Measurements from ENCODE around the gene APEH.
"Not testable (repeated sequence)": the region's sequence is repeated elsewhere in the genome, so short reads cannot be mapped to it uniquely, and the experiment has no call there.

Gene APEH

DNA sequence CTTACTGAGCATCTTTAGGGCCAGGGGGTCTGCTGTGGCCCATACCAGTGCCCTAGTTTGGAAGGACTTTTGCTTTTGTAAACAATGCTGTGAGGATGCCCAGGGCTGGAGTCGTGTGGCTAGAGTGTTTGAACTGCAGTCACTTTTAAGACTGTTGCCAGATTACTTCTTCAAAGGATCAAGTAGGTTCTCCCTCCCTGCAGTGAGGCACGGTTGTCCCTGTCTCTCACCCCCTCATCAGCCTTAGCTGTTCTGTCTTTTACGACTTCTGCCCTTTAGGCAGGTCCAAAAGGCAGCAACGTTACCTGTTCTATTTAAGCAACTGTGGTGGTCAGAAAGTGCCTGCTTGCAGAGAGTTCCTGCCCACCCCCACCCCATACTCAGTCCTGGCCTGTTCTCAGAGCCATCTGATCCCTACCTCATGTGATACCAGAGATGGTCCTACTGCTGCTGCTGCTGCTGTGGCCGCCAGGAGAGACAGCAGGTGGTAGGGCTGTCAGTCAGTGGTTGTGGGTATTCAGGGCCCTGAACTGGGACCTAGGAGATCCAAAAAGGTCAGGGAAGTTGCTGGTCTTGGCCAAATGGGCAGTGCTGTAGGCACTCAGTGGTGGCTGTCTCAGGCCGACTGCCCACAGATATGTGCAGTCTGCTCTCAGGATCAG, 20.4 kb downstream of the APEH start:
- DNase-seq: not testable (repeated sequence)

DNA sequence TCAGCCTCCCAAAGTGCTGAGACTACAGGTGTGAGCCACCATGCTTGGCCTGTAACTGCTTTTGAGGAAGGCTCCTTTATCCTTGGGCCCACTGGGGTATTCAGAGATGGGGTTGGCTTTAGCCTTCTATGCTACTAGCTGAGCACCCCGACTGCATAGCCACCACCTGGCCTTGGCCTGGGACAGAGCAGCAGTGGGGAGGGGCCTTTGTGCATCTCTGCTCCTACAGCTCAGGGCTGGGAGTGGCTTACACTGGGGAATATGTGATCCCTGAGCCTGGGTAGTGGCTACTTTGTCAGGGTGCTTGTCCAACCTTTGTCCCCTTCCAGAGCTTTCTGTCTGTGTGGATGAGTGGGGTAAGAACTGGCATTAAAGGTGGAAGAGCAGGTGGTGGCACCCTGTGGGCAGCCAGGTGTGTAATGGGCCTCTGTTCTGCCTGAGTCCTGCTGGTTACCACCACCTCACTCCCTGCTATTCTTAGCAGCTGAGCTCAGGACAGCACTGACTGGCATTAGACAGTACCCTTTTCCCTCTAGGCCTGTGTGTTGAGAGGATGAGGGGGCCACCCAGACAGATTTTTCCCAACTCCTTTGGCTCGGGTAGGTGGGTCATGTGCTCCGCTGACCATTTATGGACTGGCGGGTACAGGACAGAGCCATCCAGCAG, 21.3 kb downstream of the APEH start:
- DNase-seq: not testable (repeated sequence)

GRCh38 chr3:49699281-49699979, 25.3 kb downstream of the APEH start:
- no peak for DNase-seq

- no peak for DNase-seq
These were observed 25.9 kb downstream of the APEH start for GRCh38 chr3:49700014-49700413.

DNA sequence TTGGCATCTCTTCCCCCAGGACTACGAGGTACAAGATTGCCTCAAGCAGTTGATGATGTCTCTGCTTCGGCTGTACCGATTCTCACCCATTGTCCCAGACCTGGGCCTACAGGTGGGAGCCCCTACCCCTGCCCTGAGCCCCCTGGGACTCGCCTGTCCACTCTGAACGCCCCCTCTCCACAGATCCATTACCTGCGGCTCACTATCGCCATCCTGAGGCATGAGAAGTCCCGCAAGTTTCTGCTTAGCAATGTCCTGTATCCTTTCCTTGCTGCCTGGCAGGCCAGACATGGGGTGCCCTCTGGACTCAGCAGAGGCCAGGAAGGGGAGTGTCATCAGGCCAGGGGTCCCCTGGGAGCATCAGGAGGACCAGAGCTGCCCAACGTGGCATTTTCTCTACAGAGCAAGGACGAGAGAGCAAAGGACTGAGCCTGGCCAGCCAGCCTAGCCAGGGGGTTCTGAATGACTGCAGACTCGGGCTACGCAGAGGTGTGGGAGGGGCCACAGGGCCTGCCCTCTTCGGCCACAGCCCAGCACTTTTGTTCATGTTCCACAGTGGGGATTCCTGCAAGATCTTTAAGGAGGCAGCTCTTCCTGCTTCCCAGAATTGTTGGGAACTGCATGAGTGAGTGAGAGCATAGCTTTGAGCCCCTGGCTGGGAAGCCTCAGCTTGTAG, 26.4 kb downstream of the APEH start:
- DNase-seq: no peak

- no peak for DNase-seq
These were observed 27.4 kb downstream of the APEH start for GRCh38 chr3:49701388-49702077.

DNA sequence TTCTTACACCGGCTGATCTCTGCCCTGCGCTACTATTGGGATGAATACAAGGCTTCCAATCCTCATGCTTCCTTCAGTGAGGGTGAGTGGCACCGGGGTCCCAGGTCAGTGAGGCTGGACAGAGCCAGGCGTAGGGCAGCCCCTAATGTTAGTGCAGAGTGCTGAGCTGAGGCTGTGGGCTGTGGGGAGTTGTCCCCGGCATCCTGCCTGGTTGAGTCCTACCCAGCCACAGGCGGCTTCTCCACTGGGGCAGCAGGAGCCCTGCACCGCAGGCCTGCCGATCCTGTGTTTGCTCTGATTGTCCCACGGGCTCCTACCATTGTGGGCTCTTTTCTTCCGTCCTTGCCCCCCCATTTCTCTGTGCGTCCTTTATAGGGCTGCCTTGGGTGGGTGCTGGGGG, 28.5 kb downstream of the APEH start:
- DNase-seq: no peak

DNA sequence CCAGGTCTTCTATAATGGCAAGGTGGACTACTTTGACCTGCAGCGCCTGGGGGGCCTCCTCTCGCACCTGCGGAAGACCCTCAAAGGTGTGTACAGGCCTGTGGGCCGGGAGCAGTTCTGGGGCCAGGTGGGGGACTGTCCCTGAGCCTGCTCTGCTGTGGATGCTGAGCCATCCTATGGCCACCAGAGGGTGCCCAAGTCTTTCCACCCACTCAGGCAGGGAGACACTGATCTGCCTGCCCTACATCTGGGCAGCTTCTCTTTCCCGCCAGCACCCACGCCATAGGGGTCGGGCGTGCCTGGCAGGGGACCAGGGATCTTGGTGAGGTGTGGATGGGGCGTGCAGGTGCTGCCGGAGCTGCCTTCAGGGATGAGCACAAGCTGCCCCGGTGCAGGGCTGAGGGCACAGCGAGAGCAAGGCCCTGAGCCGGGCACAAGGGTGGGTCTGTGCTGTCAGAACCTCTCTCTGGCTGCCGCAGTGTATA, 29.3 kb downstream of the APEH start:
- DNase-seq: peak; percentile 73

GRCh38 chr3:49703956-49704355, 29.8 kb downstream of the APEH start:
- DNase-seq: no peak

DNA sequence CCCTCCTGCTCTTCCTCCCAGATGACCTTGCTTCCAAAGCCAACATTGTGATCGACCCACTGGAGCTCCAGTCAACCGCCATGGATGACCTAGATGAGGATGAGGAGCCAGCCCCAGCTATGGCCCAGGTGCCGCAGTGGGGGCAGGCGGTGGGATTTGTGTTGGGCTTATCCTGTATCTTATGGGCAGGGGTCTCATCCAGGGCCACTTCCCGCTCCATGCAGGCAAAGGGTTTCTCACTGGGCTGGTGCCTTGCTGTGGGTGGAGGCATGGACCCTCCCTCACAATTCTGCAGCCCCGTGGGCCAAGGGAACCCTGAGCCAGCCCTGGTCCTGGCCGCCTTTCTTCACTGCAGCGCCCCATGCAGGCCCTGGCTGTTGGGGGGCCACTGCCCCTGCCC, 30.5 kb downstream of the APEH start:
- DNase-seq: no peak

GRCh38 chr3:49705390-49705960, 31.3 kb downstream of the APEH start:
- DNase-seq: no peak

DNA sequence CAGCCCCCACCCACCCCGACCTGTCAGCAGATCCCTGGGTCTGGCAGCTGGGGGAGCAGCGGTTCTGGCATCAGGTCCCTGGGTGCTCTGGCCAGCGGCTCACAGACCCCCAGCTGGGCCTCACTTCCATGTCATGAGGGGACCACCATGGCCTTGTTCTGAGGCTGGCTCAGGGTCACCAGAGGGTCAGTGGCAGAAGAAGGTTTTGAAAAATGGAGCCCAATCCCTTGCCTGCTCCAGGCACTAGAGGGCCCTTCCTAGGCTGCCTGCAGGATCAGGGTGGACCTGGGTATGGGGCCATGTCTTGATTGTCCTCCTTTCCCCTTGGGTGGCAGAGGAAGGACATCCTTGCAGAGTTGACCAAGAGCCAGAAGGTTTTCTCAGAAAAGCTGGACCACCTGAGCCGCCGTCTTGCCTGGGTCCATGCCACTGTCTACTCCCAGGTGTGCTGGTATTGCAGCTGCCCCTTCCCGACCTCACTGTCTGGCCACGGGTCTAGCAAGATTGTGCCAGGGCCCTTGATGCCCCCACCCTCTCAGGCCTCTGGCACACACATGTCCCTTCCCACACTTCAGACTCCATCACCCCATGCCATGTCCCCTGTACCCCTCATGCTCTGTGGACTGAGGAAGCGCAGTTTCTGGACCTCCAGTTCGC, 32.4 kb downstream of the APEH start:
- DNase-seq: no peak

GRCh38 chr3:49707113-49707480, 32.9 kb downstream of the APEH start:
- DNase-seq: no peak

DNA sequence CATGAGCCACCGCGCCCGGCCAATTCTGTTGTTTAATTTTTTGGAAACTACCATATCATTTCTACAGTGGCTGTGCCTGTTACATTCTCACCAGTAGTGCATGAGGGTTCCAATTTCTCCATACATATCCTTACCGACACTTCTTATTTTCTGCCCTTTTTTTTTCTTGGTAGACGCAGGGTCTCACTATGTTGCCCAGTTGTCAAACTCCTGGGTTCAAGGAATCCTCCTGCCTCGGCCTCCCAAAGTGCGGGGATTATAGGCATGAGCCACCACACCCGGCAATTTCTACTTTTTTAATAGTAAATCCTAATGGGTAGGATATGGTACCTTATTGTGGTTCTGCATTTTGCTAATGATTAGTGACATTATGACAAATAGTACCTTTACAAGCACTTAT, 35.7 kb downstream of the APEH start:
- DNase-seq: no peak

- no peak for DNase-seq
These were observed 37.3 kb downstream of the APEH start for GRCh38 chr3:49711489-49711888.

GRCh38 chr3:49712166-49712565, 38.0 kb downstream of the APEH start:
- no peak for DNase-seq

DNA sequence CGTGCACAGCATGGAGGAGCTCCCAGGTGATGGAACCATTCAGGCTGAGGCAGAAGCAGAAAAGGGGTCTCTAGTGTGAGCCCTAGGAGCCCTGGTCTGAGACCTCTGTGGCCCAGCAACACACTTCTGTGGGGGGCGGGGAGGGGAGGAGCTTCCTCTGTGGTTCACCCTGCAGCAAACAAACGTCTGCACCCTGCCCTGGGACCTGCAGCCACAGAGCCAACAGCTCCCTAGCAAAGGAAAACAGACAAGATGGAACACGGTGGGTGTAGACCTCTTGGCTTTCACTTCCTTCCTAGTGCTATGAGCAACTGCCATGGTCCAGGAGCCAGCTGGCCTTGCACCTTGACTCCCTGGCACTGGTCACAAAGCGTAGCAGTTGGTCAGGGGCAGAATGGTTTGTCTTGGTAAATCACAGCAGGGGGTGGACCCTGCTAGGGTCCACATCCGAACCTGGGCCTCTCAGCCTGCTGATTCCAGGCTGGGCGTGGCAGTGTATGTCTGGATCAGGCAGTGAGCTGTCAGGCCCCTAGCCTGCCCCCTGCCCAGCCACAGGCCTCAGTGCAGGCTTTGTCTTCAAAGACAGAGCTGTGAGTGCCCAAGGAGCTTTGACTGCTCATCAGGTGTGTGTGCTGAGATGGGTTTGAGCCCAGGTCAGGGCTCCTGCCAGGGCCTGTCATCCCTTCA, 38.6 kb downstream of the APEH start:
- no peak for DNase-seq

DNA sequence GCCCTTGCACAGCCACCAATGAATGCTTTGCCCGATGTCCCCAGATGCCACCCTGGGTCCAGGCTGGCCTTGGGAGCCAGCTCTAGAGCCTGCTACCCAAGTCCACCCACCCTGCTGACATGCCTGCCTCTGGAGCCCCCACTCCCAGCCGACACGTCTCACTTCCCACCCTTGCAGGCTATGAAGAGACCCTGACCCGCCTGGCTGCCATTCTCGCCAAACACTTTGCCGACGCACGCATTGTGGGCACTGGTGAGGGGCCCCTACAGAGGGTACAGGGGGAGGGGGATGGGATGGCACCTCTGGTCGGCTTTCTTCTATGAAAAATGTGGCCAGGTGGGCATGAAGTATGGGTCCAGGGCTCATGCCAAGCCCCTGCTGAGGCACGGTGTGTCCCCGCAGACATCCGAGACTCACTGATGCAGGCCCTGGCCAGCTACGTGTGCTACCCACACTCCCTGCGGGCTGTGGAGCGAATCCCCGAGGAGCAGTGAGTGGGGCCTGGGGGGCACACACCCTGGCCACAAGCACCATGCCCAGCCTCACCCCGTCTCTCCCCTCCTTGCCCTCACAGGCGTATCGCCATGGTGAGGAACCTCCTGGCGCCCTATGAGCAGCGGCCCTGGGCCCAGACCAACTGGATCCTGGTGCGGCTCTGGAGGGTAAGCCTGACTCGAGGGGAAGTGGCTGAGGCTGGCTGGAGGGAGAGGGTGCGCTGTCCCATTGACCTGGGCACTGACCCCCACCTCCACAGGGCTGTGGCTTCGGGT, 39.4 kb downstream of the APEH start:
- DNase-seq: no peak

- DNase-seq: no peak
These were observed 40.8 kb downstream of the APEH start for GRCh38 chr3:49714728-49715550.
